HepG2 (cell line): ENCODE results near the gene NOTO. TPM values are rescaled to one million over a fixed set of nuclear protein-coding genes. Genes with fewer than 3 reads are reported as not detected.
A peak's percentile ranks its signal among the peaks of the same experiment; 100 is the strongest.

Experiments used
- CBX1 ChIP-seq: IDR thresholded peaks from one replicate; pipeline ENCODE4 v1.6.1; 2016; ENCODE audit warnings: antibody characterized with exemption, low read depth
- HNF4G ChIP-seq, 2 experiments: sonication (generic) in 1 of 2; formaldehyde crosslinking in 1 of 2; IDR thresholded peaks; 2 replicates each; pipeline versions ENCODE4 v1.4.0 to v1.6.1; 2011 to 2020; ENCODE audit warnings: borderline replicate concordance in 2 of 2, low read depth in 2 of 2, mild to moderate bottlenecking in 2 of 2, low read length in 1 of 2, missing genetic modification reagents in 1 of 2, moderate library complexity in 1 of 2
- NCOA1 ChIP-seq: sonication (generic); formaldehyde crosslinking; IDR thresholded peaks from 2 replicates; pipeline ENCODE4 v1.9.0; 2021; ENCODE audit warnings: missing genetic modification reagents
- SALL1 ChIP-seq: sonication (generic); formaldehyde crosslinking; IDR thresholded peaks from 2 replicates; pipeline ENCODE4 v1.8.0; 2022; ENCODE audit warnings: mild to moderate bottlenecking, missing genetic modification reagents
- SOX13 ChIP-seq, 3 experiments: fragments of 450-650 bp in 1 of 3; sonication (generic) in 1 of 3; formaldehyde crosslinking in 1 of 3; IDR thresholded peaks in 2 of 3; conservative IDR thresholded peaks in 1 of 3; 2 replicates each; pipeline versions ENCODE4 v1.5.0 to v1.6.1; 2016 to 2020; ENCODE audit warnings: antibody characterized with exemption in 1 of 3, mild to moderate bottlenecking in 1 of 3, missing compliant biosample characterization in 1 of 3, missing genetic modification reagents in 1 of 3, moderate library complexity in 1 of 3
- TAF15 ChIP-seq: fragments of 200-400 bp; formaldehyde crosslinking; IDR thresholded peaks from one replicate; pipeline ENCODE4 v1.6.1; 2018; ENCODE audit warnings: mild to moderate bottlenecking, low read depth, low read length; ENCODE audit not compliant: poor library complexity, severe bottlenecking
- YY1 ChIP-seq: IDR thresholded peaks from 2 replicates; pipeline ENCODE4 v1.6.1; 2011; ENCODE audit warnings: low read length, low read depth, moderate library complexity, mild to moderate bottlenecking; ENCODE audit not compliant: insufficient read depth, insufficient replicate concordance
- ZFP36L2 ChIP-seq: sonication (generic); formaldehyde crosslinking; IDR thresholded peaks from 2 replicates; pipeline ENCODE4 v1.4.0; 2020; ENCODE audit warnings: missing genetic modification reagents
- ZNF136 ChIP-seq: sonication (generic); formaldehyde crosslinking; IDR thresholded peaks from 2 replicates; pipeline ENCODE4 v1.8.1; 2022; ENCODE audit warnings: low read depth, mild to moderate bottlenecking, moderate library complexity, missing genetic modification reagents
- ZNF234 ChIP-seq: sonication (generic); formaldehyde crosslinking; conservative IDR thresholded peaks from 2 replicates; pipeline ENCODE4 v1.5.1; 2020; ENCODE audit warnings: mild to moderate bottlenecking, missing genetic modification reagents
- ZNF674 ChIP-seq: sonication (generic); formaldehyde crosslinking; IDR thresholded peaks from 2 replicates; pipeline ENCODE4 v1.5.0; 2020; ENCODE audit warnings: low read depth, mild to moderate bottlenecking, missing genetic modification reagents
- ZNF773 ChIP-seq: sonication (generic); formaldehyde crosslinking; IDR thresholded peaks from 2 replicates; pipeline ENCODE4 v1.4.0; 2020; ENCODE audit warnings: missing genetic modification reagents, borderline replicate concordance
- ZSCAN29 ChIP-seq: sonication (generic); formaldehyde crosslinking; conservative IDR thresholded peaks from 2 replicates; pipeline ENCODE4 v1.4.0; 2020; ENCODE audit warnings: mild to moderate bottlenecking, missing genetic modification reagents
- polyA plus RNA-seq, 8 experiments: library from polyadenylated mRNA; depleted of rRNA in 3 of 8; stranded (reverse) in 7 of 8; unstranded in 1 of 8; fragments of >200 nt; fragmentation: Illumina TruSeq in 4 of 8; extraction: Trizol in 4 of 8; gene quantifications; 2 replicates each; pipeline versions ENCODE4 v1.2.1 to v1.2.3, GENCODE V29; 2011 to 2016; ENCODE audit warnings: low read depth in 4 of 8, missing spikeins in 1 of 8, mixed read lengths in 1 of 8; ENCODE audit not compliant: insufficient read depth in 1 of 8
- total RNA-seq, 5 experiments: library from RNA; depleted of rRNA; stranded (reverse); fragments of >200 nt; fragmentation: Illumina TruSeq; extraction: Trizol; gene quantifications; 2 replicates each; pipeline ENCODE4 v1.2.3, GENCODE V29; 2016; ENCODE audit warnings: low read depth in 1 of 5
- TF ChIP-seq, protein P1 (sequence below), 2 experiments: fragments of 450-650 bp in 1 of 2; sonication (generic) in 1 of 2; formaldehyde crosslinking; IDR thresholded peaks; 2 replicates each; pipeline versions ENCODE4 v1.5.0 to v1.8.0; 2020 to 2022; ENCODE audit warnings: mild to moderate bottlenecking in 1 of 2, missing genetic modification reagents in 1 of 2
- TF ChIP-seq, protein P2 (sequence below): sonication (generic); formaldehyde crosslinking; IDR thresholded peaks from 2 replicates; pipeline ENCODE4 v1.4.0; 2020; ENCODE audit warnings: missing genetic modification reagents
- TF ChIP-seq, protein P3 (sequence below): sonication (generic); formaldehyde crosslinking; IDR thresholded peaks from 2 replicates; pipeline ENCODE4 v1.4.0; 2020; ENCODE audit warnings: missing genetic modification reagents
- TF ChIP-seq, protein P4 (sequence below): sonication (generic); formaldehyde crosslinking; IDR thresholded peaks from 2 replicates; pipeline ENCODE4 v1.4.0; 2020; ENCODE audit warnings: missing genetic modification reagents

NOTO gene
- total and polyA plus RNA-seq, 2 of the 13 experiments (the other 11 are each of a cell fraction or from before 2014, with no cell fraction given), result not detected

DNA sequence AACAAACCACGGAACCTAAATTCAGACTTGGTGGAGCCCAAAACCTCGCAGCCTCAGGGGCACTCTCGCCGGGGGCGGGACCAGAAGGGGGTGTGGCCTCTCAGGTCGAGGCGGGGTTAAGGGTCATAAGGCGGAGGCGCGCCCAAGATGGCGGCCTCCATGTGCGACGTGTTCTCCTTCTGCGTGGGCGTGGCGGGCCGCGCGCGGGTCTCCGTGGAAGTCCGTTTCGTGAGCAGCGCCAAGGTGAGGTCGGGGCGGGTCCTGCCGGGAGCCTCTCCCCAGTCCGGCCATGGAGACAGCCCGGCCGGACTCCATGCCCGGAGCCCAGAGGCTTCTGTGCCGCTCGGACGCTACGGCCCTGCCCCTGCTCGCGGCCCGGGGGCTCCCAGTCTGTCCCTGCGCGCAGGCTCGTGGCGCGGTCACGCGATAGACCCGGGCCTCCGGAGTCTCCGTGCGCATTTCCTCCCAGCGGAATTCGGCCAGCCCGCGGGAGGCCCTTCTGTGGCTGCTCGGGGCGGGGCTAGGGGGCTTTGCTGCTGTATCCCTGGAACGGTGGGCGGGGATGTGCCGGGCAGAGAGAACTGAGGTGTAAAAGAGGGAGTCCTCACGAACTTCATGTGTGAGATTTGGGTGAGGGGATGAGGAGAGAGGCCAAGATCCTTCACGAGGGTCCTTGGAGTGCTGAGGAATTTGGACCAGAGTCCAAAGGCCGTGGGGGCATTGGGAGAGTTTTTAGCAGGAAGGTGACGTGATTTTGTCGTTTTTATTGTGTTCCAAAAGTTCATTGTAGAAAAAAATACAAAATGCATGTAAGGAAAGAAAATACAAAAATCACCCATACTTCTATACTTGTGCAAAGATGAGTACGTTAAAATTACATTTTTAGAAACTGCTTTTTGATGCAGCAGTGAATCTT lies 12.0 kb downstream of the NOTO start, which contains the start of gene SMYD5 (continued):
- TF ChIP-seq YY1 (peak; percentile 99), ZFP36L2 (CRISPR knock-in tag) (no peak; the same call in 1 of the 2 replicates), CBX1 (peak; percentile 66), HNF4G (IDR thresholded peaks at IDR 0.05; ENCODE audit: borderline replicate concordance, low read depth, low read length) (peak; percentile 65), HNF4G (CRISPR knock-in tag; IDR thresholded peaks at IDR 0.05; ENCODE audit: borderline replicate concordance, low read depth) (peak; percentile 32; the same call in 1 of the 2 replicates), NCOA1 (CRISPR knock-in tag) (peak; percentile 95), TAF15 (peak; percentile 28), ZSCAN29 (0 out of 2 replicates have a peak, but pooled peaks have one; percentile 12), ZNF674 (CRISPR knock-in tag) (no peak; the same call in 1 of the 2 replicates), ZNF773 (CRISPR knock-in tag) (0 out of 2 replicates have a peak, but pooled peaks have one; percentile 6), ZNF234 (CRISPR knock-in tag) (peak; percentile 66; the same call in 1 of the 2 replicates), SALL1 (peak; percentile 86), ZNF136 (no peak), SOX13 (IDR thresholded peaks at IDR 0.05) (no peak), SOX13 (CRISPR knock-in tag; conservative IDR thresholded peaks at IDR 0.05 in 1 of 2, IDR thresholded peaks at IDR 0.05 in 1 of 2) (peak; percentile 59 to 65; a peak in 2 of 4 replicates)
- TF ChIP-seq, protein P1, sequence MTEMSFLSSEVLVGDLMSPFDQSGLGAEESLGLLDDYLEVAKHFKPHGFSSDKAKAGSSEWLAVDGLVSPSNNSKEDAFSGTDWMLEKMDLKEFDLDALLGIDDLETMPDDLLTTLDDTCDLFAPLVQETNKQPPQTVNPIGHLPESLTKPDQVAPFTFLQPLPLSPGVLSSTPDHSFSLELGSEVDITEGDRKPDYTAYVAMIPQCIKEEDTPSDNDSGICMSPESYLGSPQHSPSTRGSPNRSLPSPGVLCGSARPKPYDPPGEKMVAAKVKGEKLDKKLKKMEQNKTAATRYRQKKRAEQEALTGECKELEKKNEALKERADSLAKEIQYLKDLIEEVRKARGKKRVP (CRISPR knock-in tag; IDR thresholded peaks at IDR 0.05), result no peak
- TF ChIP-seq, protein P2, sequence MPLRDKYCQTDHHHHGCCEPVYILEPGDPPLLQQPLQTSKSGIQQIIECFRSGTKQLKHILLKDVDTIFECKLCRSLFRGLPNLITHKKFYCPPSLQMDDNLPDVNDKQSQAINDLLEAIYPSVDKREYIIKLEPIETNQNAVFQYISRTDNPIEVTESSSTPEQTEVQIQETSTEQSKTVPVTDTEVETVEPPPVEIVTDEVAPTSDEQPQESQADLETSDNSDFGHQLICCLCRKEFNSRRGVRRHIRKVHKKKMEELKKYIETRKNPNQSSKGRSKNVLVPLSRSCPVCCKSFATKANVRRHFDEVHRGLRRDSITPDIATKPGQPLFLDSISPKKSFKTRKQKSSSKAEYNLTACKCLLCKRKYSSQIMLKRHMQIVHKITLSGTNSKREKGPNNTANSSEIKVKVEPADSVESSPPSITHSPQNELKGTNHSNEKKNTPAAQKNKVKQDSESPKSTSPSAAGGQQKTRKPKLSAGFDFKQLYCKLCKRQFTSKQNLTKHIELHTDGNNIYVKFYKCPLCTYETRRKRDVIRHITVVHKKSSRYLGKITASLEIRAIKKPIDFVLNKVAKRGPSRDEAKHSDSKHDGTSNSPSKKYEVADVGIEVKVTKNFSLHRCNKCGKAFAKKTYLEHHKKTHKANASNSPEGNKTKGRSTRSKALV (CRISPR knock-in tag), result peak; percentile 57; the same call in 1 of the 2 replicates
- TF ChIP-seq, protein P3, sequence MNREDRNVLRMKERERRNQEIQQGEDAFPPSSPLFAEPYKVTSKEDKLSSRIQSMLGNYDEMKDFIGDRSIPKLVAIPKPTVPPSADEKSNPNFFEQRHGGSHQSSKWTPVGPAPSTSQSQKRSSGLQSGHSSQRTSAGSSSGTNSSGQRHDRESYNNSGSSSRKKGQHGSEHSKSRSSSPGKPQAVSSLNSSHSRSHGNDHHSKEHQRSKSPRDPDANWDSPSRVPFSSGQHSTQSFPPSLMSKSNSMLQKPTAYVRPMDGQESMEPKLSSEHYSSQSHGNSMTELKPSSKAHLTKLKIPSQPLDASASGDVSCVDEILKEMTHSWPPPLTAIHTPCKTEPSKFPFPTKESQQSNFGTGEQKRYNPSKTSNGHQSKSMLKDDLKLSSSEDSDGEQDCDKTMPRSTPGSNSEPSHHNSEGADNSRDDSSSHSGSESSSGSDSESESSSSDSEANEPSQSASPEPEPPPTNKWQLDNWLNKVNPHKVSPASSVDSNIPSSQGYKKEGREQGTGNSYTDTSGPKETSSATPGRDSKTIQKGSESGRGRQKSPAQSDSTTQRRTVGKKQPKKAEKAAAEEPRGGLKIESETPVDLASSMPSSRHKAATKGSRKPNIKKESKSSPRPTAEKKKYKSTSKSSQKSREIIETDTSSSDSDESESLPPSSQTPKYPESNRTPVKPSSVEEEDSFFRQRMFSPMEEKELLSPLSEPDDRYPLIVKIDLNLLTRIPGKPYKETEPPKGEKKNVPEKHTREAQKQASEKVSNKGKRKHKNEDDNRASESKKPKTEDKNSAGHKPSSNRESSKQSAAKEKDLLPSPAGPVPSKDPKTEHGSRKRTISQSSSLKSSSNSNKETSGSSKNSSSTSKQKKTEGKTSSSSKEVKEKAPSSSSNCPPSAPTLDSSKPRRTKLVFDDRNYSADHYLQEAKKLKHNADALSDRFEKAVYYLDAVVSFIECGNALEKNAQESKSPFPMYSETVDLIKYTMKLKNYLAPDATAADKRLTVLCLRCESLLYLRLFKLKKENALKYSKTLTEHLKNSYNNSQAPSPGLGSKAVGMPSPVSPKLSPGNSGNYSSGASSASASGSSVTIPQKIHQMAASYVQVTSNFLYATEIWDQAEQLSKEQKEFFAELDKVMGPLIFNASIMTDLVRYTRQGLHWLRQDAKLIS (CRISPR knock-in tag), result 0 out of 2 replicates have a peak, but pooled peaks have one; percentile 53
- TF ChIP-seq, protein P4, sequence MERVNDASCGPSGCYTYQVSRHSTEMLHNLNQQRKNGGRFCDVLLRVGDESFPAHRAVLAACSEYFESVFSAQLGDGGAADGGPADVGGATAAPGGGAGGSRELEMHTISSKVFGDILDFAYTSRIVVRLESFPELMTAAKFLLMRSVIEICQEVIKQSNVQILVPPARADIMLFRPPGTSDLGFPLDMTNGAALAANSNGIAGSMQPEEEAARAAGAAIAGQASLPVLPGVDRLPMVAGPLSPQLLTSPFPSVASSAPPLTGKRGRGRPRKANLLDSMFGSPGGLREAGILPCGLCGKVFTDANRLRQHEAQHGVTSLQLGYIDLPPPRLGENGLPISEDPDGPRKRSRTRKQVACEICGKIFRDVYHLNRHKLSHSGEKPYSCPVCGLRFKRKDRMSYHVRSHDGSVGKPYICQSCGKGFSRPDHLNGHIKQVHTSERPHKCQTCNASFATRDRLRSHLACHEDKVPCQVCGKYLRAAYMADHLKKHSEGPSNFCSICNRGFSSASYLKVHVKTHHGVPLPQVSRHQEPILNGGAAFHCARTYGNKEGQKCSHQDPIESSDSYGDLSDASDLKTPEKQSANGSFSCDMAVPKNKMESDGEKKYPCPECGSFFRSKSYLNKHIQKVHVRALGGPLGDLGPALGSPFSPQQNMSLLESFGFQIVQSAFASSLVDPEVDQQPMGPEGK, result peak; percentile 67
